PC-3 (cell line): ENCODE results near the gene RPS3.

Source experiments
- CTCF ChIP-seq: fragments of 300-600 bp; sonication (generic); conservative IDR thresholded peaks from 2 replicates; pipeline ENCODE4 v1.5.1; 2017; ENCODE audit warnings: antibody characterized with exemption, low read depth, mild to moderate bottlenecking, low read length
- EZH2 ChIP-seq: fragments of 300-600 bp; sonication (generic); IDR thresholded peaks from one replicate; pipeline ENCODE4 v1.6.1; 2017; ENCODE audit warnings: antibody characterized with exemption, mild to moderate bottlenecking, low read length; ENCODE audit not compliant: unreplicated experiment

DNA sequence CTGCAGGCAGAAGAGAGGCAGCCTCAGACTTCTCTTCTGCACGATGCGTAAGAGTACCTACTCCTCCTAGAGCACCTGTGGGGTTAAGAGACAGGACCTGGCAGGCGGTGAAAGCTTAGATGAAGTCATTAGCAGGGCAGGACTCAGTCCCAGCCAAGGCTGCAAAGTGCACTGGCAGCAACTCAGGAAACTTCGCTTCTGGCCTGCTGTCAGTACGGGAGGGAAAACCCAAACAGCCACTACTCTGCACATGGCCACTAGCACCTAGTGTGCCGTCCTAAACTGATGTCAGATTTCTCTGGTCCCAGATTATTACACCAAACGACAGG, 42.5 kb downstream of the RPS3 start:
- TF ChIP-seq CTCF (no peak), EZH2 (no peak)
